Left ventricle myocardium inferior (tissue), 1 donor: Measurements from ENCODE around the gene DBF4B. TPM values are rescaled to one million over a fixed set of nuclear protein-coding genes. Genes with fewer than 3 reads are reported as not detected.

Experiments
- DNase-seq: peaks from one replicate; pipeline ENCODE4 v3.0.0-alpha.2; 2020
- H3K27ac ChIP-seq: fragments of 200-600 bp; replicated peaks from 2 replicates; pipeline ENCODE4 v1.8.0; 2021
- H3K27me3 ChIP-seq: fragments of 200-600 bp; 2 replicates; pipeline ENCODE4 v1.8.0; 2021; ENCODE audit warnings: low read depth
- H3K36me3 ChIP-seq: fragments of 200-600 bp; 2 replicates; pipeline ENCODE4 v1.8.0; 2021
- H3K4me1 ChIP-seq: fragments of 200-600 bp; 2 replicates; pipeline ENCODE4 v1.8.0; 2021
- H3K4me3 ChIP-seq: fragments of 200-600 bp; 2 replicates; pipeline ENCODE4 v1.8.0; 2021; ENCODE audit warnings: mild to moderate bottlenecking, moderate library complexity
- H3K9me3 ChIP-seq: fragments of 200-600 bp; replicated peaks from 2 replicates; pipeline ENCODE4 v1.8.0; 2021
- intact Hi-C: fragments of 100-400 bp; cut with micrococcal nuclease; formaldehyde crosslinking; loops from one replicate; pipeline ENCODE4 v1.11.0; 2022
- total RNA-seq: library from RNA; stranded (reverse); fragmentation: NEBNext Ultra II Directional; extraction: Animal tissue kit (Norgen Biotek cat#: 25700); gene quantifications from one replicate; pipeline ENCODE4 v1.2.1, GENCODE V29; 2021
- TF ChIP-seq, protein P1 (sequence below): fragments of 200-600 bp; IDR thresholded peaks from 2 replicates; pipeline ENCODE4 v1.8.0; 2021; ENCODE audit warnings: antibody characterized with exemption, mild to moderate bottlenecking, borderline replicate concordance
- donor health status: DM: no; HTN: yes; CAD: no; lungs with severe emphysema.

Gene DBF4B
- total RNA-seq, 1 donor from 2014 or later: 5.7 TPM

DNA sequence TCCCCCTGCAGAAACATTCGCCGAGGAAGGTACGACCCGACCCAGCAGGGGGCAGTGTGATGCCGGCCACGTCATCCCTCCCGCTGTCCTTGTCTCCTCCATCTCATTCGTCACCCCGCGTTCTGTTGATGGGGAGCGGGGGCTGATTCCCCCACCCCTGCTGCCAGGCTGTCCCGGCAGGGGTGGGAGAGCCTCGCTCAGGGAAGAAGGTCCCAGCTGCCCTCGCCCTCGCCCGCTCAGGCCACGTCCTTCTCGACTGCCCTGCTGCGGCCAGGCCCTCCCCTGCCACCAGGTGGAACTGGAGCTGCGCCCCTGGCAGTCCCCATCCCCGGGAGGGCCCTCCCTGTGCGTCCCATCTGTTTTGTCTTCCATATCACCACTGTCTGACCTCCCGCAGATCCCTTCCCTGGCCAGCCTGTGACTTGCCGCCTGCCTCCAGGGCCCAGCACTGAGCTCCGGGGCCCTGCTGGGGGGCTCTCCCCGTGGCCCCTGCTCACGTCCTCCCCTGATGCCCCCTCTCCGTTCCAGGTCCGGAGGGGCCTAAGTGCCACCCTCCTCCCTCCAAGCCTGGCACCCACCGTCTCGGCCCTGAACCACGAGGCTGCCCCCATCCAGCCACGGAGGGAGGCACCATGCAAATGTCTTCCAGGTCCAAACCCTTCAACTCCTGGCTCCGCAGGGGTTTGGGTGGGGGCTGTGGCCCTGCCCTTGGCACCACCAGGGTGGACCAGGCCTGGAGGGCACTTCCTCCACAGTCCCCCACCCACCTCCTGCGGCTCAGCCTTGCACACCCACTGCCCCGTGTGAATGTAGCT, 71.0 kb downstream of the DBF4B start:
- TF ChIP-seq, protein P1, sequence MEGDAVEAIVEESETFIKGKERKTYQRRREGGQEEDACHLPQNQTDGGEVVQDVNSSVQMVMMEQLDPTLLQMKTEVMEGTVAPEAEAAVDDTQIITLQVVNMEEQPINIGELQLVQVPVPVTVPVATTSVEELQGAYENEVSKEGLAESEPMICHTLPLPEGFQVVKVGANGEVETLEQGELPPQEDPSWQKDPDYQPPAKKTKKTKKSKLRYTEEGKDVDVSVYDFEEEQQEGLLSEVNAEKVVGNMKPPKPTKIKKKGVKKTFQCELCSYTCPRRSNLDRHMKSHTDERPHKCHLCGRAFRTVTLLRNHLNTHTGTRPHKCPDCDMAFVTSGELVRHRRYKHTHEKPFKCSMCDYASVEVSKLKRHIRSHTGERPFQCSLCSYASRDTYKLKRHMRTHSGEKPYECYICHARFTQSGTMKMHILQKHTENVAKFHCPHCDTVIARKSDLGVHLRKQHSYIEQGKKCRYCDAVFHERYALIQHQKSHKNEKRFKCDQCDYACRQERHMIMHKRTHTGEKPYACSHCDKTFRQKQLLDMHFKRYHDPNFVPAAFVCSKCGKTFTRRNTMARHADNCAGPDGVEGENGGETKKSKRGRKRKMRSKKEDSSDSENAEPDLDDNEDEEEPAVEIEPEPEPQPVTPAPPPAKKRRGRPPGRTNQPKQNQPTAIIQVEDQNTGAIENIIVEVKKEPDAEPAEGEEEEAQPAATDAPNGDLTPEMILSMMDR: peak; percentile 91
- no peaks in the 10 kb centered on the region for H3K9me3 ChIP-seq
- peak overlapping the region; percentile 63 for H3K4me3 ChIP-seq
- intact Hi-C loops: loop anchor here (2.0 to 10.0 kb wide), 2 partner anchors 85 to 235 kb away; no protein-coding TSS in a partner anchor
- peak; percentile 83 for DNase-seq
- no peaks in the 10 kb centered on the region for H3K27me3 ChIP-seq
- H3K27ac ChIP-seq: peak overlapping the region; percentile 93
- peaks cover 67% of the 10 kb centered on the region for H3K4me1 ChIP-seq
- no peaks in the 10 kb centered on the region for H3K36me3 ChIP-seq

DNA sequence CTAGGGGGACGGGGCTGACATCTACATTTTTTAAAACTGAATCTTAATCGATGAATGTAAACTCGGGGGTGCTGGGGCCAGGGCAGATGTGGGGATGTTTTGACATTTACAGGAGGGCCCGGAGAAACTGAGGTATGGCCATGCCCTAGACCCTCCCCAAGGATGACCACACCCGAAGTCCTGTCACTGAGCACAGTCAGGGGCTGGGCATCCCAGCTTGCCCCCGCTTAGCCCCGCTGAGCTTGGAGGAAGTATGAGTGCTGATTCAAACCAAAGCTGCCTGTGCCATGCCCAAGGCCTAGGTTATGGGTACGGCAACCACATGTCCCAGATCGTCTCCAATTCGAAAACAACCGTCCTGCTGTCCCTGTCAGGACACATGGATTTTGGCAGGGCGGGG, 71.7 kb downstream of the DBF4B start:
- intact Hi-C loops: no loop called here
- Histone ChIP-seq H3K4me1 (peaks cover 62% of the 10 kb centered on the region), H3K36me3 (no peaks in the 10 kb centered on the region), H3K9me3 (no peaks in the 10 kb centered on the region), H3K4me3 (no peak overlapping the region), H3K27ac (peak overlapping the region; percentile 93), H3K27me3 (no peaks in the 10 kb centered on the region)
- TF ChIP-seq, protein P1: no peak
- no peak for DNase-seq

DNA sequence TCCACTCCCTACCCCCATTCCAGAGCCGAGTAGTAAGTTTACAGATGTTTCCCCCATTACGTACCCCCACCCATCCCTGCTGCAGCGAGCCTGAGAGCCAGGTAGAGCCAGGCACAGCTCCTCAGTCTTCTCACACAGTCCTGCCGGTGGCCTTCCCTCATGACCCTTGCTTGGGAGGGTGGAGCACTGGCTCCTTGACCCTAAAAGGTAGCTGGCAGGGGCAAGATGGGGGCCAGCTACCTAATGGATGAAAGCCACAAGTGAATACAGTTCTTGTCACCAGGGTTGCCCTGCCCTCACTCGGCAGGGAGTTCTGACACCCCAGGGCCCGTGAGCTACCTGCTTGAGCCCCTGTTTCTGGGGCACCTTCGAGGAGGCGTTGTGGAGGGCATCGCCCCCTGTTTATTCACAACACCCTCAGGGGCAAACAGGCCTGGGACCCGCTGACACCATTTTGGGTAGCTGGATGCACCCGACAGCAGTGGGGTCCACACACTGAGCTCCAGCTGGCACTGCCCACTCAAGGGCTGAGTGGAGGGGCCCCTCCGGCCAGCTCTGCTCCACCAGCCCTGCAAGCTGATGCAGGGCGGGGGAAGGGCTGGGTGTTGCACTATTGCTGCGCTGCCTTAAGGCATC, 72.5 kb downstream of the DBF4B start:
- no peak for DNase-seq
- TF ChIP-seq, protein P1: no peak
- peak overlapping the region; percentile 93 for H3K27ac ChIP-seq
- no peaks in the 10 kb centered on the region for H3K9me3 ChIP-seq
- no peaks in the 10 kb centered on the region for H3K27me3 ChIP-seq
- no peak overlapping the region for H3K4me3 ChIP-seq
- H3K4me1 ChIP-seq: peaks cover 62% of the 10 kb centered on the region
- intact Hi-C loops: no loop called here
- no peaks in the 10 kb centered on the region for H3K36me3 ChIP-seq

DNA sequence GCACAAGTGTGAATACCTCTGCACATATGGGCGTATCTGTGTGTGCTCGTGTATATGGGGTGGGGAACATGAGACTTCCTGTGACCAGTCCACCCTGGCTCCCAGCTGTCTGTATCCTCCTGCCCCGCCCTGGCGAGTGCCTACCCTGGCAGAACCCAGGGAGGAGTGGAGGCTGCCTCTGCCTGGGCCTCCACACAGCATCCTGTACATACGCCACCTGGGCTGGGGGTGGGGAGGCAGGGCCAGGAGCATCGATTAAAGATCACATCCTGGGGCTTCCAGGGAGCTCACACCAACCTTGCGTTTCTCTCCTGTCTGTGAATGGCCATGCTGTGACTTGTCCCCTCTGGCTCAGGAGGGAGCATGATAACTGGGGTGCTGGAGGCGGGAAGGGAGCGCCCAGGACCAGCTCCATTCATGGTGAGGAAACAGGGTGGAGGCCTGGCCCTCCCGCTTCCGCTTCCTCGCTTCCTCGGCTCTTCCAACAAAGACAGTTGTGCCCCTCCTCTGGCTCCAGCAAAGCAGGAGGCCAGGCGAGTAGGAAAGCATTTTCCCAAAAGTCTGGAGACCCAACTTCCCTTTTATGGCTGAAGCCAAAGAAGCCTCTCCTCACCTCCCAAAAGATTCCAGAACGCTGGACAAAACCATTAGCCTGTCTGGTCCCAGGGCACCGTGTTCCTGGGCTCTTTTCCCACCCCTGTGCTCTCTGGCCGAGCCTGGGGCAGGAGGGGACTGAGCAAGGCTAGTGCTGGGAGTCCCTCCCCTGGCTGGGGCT, 73.3 kb downstream of the DBF4B start:
- H3K36me3 ChIP-seq: no peaks in the 10 kb centered on the region
- peak; percentile 60 for DNase-seq
- H3K4me3 ChIP-seq: peak overlapping the region; percentile 44
- peak overlapping the region; percentile 93 for H3K27ac ChIP-seq
- no peaks in the 10 kb centered on the region for H3K9me3 ChIP-seq
- intact Hi-C loops: no loop called here
- no peaks in the 10 kb centered on the region for H3K27me3 ChIP-seq
- TF ChIP-seq, protein P1: no peak
- peaks cover 63% of the 10 kb centered on the region for H3K4me1 ChIP-seq

DNA sequence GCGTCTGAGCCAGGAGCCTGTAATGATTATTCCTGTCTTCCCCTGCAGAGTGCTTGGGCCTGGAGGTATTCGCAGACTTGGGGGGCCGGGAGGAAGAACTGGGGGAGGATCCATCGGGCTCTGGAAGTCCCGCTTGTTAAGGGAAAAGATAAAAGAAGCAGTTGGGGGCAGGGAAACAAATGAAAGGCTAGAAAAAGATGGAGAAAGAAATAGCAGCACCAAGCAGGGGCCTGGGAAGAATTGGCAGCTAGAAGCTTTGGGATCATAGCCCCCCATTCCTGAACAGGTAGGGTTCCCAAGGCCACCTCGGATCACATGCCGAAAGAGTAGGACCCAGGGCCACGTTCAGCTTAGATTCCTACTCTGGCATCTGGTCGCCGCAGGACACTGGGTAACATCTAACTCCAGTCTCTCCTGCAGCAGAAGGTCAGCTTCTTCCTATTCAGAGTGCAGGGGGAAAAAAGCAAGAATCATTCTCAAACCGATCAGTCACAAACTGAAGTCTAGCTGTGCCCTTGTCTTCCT, 73.9 kb downstream of the DBF4B start:
- H3K4me3 ChIP-seq: peak overlapping the region; percentile 44
- peak overlapping the region; percentile 93 for H3K27ac ChIP-seq

More for the DNA sequence above, 73.9 kb downstream of the DBF4B start:
- Histone ChIP-seq H3K27me3 (no peaks in the 10 kb centered on the region), H3K36me3 (no peaks in the 10 kb centered on the region), H3K4me1 (peaks cover 70% of the 10 kb centered on the region), H3K9me3 (no peaks in the 10 kb centered on the region)
- intact Hi-C loops: no loop called here
- DNase-seq: no peak
- TF ChIP-seq, protein P1: no peak
